H1 (cell line): ENCODE data around the gene SEMA3F. TPM values are rescaled to one million over a fixed set of nuclear protein-coding genes. Genes with fewer than 3 reads are reported as not detected.

Experiments used
- CHD2 ChIP-seq: IDR thresholded peaks from 2 replicates; pipeline ENCODE4 v1.6.1; 2012; ENCODE audit warnings: low read length, improper control_type of control experiment
- KDM5A ChIP-seq: fragments of 200-600 bp; IDR thresholded peaks from 2 replicates; pipeline ENCODE4 v1.7.1; 2012; ENCODE audit warnings: mild to moderate bottlenecking, low read length, inconsistent platforms, mixed read lengths
- NRF1 ChIP-seq: IDR thresholded peaks from 2 replicates; pipeline ENCODE4 v1.6.1; 2011; ENCODE audit warnings: mild to moderate bottlenecking, low read depth, low read length, improper control_type of control experiment
- PHF8 ChIP-seq: fragments of 200-600 bp; sonication (generic); conservative IDR thresholded peaks from 2 replicates; pipeline ENCODE4 v1.7.1; 2012; ENCODE audit warnings: low read depth, mild to moderate bottlenecking, inconsistent platforms, low read length, moderate library complexity
- polyA plus RNA-seq, 7 experiments: library from polyadenylated mRNA; depleted of rRNA in 3 of 7; stranded (reverse) in 5 of 7; unstranded in 2 of 7; fragments of >200 nt in 5 of 7; fragments of 200-250 nt in 2 of 7; gene quantifications; 1 replicate in 5 of 7; 2 replicates in 1 of 7; 4 replicates in 1 of 7; pipeline versions ENCODE4 v1.2.1 to v1.2.3, GENCODE V29; 2011 to 2013; ENCODE audit warnings: missing spikeins in 2 of 7, mixed read lengths in 2 of 7
- total RNA-seq: library from RNA; stranded (reverse); fragmentation: NEBNext Ultra II Directional; extraction: Animal tissue kit (Norgen Biotek cat#: 25700); gene quantifications from 2 replicates; pipeline ENCODE4 v1.2.1, GENCODE V29; 2021

SEMA3F gene
- total and polyA plus RNA-seq, 2 of the 8 experiments (the other 6 are each of a cell fraction or from before 2014, with no cell fraction given), result 20.3 to 37.0 TPM

DNA sequence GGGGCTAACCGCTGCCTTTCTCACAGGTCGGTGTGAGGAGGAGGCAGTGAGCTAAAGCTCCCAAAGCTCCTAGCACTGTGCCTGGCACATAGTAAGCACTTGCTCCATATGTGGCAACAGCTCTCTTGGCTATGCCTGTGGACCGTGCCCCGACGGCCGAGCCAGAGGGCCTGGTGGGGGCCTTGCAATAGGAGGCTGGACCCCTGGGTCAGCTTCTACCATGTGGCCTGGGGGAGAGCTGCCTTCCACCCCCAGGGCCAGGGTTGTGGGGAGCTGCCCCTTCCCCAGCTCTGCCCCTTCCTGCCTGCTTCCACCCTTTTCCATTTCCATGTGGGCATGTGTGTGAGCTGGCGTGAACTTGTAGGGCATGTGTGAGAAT, 19.4 kb downstream of the SEMA3F start (continued):
- TF ChIP-seq KDM5A (no peak), CHD2 (no peak), PHF8 (no peak), NRF1 (no peak)
